ENCODE data around the gene PIEZO1.

DNA sequence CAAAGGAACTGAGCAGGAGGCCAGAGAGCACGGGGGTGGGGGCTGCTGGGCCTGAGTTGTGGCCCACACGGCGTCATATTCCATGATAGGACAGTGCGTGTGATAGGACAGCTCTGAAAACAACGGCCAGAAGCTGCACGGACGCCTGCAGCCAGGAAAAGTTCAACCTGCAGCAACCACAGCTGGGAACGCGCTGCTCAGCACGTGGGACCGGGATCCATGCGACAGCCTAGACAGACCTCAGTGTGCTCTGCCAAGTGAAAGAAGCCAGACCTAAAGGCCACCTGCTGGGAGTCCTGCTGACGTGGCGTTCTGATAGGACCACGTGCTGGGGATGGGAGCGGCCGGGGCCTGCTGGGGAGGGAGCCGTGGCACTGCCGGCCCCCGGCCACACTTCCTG is 57.1 kb downstream of the PIEZO1 start:
- TF ChIP-seq POLR2A (IDR thresholded peaks at IDR 0.05; ENCODE audit: low read length): no peak
- no peak for TF ChIP-seq GATA1 (IDR thresholded peaks at IDR 0.05; ENCODE audit: low read depth, low read length)
